ENCODE data around the gene NME3.
"Not testable (repeated sequence)": the region's sequence is repeated elsewhere in the genome, so short reads cannot be mapped to it uniquely, and the experiment has no call there.

The NME3 gene

GRCh38 chr16:1745181-1745899, 26.0 kb downstream of the NME3 start:
- DNase-seq: no peak

DNA sequence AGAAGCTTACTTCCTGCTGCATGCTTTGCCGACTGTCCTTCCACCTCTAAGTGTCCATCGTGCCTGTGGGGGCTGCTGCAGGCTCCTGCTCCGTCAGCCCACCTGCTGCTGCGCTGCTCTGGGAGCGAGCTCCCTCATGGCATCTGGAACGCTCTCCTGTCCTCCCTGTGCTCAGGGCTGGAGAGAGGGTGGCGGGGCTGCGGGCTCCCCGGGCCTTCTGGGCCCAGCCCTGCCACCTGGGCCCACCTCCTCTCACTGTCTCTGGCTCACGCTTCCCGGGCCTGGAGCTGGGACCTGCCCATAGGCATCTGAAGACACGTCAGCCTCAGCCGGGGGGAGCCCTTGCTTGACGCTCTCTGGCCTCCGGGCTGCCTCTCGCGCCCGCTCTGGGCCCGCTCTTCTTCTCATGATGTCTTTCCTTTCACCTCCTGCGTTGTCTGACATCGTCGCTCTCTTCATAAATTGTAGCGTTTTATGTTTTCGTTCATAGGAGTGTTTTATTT, 27.0 kb downstream of the NME3 start:
- DNase-seq: no peak

GRCh38 chr16:1743376-1744337, 27.7 kb downstream of the NME3 start:
- DNase-seq: no peak

- DNase-seq: no peak
Observed at GRCh38 chr16:1741553-1742165, 29.7 kb downstream of the NME3 start.

GRCh38 chr16:1740781-1741490, 30.4 kb downstream of the NME3 start:
- no peak for DNase-seq

GRCh38 chr16:1740234-1740633, 31.1 kb downstream of the NME3 start:
- DNase-seq: no peak

DNA sequence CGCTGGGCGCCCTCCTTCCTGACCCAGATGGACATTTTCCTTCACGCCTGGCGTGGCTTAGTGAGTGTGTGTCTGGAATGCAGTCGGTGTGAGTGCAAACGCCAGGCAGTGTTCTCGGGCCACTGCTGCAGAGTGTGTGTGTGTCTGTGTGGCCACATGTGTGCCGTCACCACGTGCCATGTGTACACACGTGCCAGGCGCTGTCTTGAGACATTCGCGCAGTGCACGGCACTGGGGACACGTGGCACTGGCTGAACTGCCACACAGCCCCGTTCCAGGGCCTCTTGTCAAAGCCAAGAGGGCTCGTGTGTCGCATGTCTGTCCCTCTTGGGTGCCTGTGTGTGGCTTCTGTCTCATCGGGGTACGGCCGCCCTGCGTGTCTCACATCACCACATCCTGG, 36.5 kb downstream of the NME3 start:
- no peak for DNase-seq

DNA sequence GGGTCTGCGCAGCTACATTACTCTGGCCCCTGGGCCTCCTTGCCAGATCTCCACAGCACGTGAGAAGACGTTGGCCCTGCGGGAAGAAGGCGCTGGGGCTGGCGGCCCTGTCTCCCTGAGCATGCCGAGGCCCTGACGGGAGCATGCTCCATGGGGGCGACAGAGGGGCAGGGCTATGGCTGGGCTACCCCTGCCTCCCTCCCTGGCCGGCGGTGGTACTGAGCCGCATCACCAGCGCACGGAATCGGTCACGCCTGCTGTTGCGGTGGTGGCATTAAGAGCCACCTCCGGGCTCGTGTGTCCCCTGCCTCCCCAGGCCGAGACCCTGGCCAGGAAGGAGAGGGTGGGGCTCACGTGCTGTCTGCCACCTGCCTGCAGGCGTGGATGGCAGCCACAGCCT, 37.2 kb downstream of the NME3 start:
- DNase-seq: no peak

GRCh38 chr16:1732551-1732987, 38.8 kb downstream of the NME3 start:
- DNase-seq: not testable (repeated sequence)

GRCh38 chr16:1732071-1732470, 39.3 kb downstream of the NME3 start:
- DNase-seq: no peak

DNA sequence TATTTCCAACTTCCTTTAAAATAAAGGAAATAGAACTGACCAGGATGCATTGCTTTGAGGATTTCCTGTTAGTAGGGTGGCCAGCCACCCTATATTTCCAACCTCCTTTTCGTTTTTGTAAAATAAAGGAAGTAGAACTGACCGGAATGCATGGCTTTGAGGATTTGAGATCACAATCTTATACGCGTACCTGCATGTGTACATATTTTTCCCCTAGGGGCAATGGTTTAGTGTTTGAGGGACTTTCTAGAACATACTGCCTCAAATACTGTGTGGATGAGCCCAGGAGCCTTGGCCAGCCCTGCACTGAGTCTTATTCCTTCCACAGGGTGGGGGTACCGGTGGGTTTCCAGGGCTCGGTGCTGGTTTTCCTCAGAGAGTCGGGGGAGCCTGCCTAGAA, 39.7 kb downstream of the NME3 start:
- no peak for DNase-seq

DNA sequence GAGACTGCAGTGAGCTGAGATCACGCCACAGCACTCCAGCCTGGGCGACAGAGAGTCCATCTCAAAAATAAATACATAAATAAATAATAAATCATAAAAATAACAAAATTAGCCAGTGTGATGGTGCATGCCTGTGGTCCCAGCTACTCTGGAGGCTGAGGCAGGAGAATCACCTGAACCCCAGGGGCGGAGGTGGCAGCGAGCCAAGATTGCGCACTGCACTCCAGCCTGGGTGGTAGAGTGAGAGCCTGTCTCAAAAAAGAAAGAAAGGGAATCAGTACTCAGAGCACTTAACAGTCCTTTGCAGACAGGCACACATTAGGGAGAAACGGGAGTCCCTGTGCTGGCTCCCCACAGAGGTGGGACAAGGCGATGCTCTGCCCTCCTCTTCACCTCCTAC, 40.3 kb downstream of the NME3 start:
- DNase-seq: peak; percentile 8

GRCh38 chr16:1729445-1729844, 41.9 kb downstream of the NME3 start:
- no peak for DNase-seq

DNA sequence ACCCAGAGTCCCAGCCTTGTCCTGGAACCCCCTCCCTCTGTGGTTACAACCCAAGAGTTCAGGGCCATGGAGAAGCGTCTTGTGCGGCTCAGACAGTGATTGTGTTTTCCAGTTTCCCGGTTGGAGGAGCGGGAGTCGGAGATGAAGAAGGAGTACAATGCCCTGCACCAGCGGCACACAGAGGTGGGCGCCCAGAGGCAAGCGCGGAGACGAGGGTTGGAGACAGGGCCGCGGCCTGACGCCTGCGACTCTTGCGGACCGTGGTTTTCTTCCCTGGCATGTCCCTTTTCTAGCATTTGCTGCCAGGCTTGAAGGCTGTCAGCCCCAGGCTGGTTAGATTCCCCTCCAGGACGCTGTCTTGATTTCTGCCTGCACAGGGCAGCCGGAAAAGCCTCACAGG, 42.3 kb downstream of the NME3 start:
- no peak for DNase-seq

DNA sequence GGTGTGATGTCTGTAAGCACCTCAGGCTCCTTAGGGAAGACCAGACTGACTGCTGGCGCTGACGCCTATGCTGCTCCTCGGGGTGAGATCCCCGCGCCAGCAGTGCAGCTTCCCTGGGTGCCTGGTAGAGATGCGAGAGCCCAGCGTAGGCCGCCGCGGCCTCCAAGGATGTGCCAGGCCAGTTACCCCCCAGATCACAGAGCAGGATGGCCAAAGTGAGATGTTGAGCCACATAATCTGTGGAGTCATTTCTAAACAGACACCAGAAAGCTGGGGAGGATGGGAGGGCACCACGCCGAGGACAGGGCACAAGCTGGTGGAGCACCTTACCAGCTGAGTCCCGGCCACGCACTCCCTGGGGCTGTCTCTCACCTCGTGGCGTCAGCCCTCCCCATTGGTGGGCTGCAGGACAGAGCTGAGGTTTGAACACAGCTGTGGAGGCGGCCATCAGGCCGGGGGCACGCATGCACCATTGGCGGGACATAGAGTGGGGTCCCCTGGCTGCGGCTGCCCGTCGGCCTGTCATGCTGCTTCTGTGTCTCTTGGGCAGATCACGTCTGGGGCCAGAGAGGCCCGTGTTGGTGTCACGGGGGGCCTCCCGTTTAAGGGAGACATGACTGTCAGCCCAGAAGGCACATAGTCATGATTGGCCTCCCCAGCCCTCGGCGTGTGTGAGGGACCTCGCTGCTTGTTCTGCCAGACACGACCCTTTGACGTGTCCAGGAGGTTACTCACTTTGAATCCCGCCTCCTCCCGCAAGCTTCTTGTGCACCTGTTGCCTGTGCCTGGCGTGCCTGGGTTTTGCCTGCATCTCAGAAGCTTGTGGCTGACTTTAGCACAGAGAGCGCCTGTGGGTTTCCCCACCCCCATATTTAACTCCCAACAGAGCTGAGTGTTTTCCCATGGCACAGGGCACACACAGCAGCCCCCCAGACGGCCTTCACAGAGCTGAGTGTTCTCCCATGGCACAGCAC, 43.4 kb downstream of the NME3 start:
- no peak for DNase-seq

GRCh38 chr16:1726661-1727502, 44.5 kb downstream of the NME3 start:
- no peak for DNase-seq

GRCh38 chr16:1724491-1724890, 46.9 kb downstream of the NME3 start:
- DNase-seq: no peak

GRCh38 chr16:1723450-1724147, 47.7 kb downstream of the NME3 start:
- DNase-seq: no peak

DNA sequence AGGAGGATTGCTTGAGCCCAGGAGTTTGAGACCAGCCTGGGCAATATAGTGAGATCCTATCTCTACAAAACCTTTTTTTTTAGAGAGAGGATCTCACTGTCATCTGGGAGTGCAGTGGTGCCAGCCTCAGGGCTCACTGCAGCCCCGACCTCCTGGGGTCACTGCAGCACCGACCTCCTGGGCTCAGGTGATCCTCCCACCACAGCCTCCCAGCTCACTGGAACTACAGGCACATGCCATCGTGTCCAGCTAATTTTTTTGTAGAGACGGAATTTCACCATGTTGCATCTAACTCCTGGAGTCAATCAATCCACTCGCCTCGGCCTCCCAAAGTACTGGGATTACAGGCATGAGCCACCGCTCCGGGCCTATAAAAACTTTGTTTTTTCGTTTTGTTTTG, 50.0 kb downstream of the NME3 start:
- no peak for DNase-seq
